Fibroblast of skin of left biceps (primary cell): ENCODE measurements around the gene POLD2.

ENCODE experiments used
- DNase-seq, 2 experiments: peaks; one replicate each; pipeline ENCODE4 v3.0.0-alpha.2; 2013; ENCODE audit warnings: low read depth in 2 of 2

Gene POLD2

GRCh38 chr7:44102846-44103565 lies 20.3 kb downstream of the POLD2 start:
- DNase-seq = no peak

- DNase-seq = no peak
These were observed 21.1 kb downstream of the POLD2 start for GRCh38 chr7:44101966-44102845.

- no peak for DNase-seq
These were observed 21.9 kb downstream of the POLD2 start for GRCh38 chr7:44101303-44101965.

GRCh38 chr7:44100458-44101302 lies 22.7 kb downstream of the POLD2 start:
- no peak for DNase-seq

- no peak for DNase-seq
These were observed 23.7 kb downstream of the POLD2 start for GRCh38 chr7:44099669-44100068.

GRCh38 chr7:44098092-44099068 lies 25.0 kb downstream of the POLD2 start:
- DNase-seq = no peak

- no peak for DNase-seq
These were observed 26.1 kb downstream of the POLD2 start for GRCh38 chr7:44097064-44097932.

GRCh38 chr7:44096326-44096881 lies 26.9 kb downstream of the POLD2 start:
- DNase-seq = no peak

GRCh38 chr7:44095781-44096180 lies 27.6 kb downstream of the POLD2 start:
- no peak for DNase-seq

GRCh38 chr7:44094883-44095592 lies 28.3 kb downstream of the POLD2 start:
- no peak for DNase-seq

- no peak for DNase-seq
These were observed 29.0 kb downstream of the POLD2 start for GRCh38 chr7:44094365-44094764.

GRCh38 chr7:44093102-44093641 lies 30.2 kb downstream of the POLD2 start:
- no peak for DNase-seq

GRCh38 chr7:44087911-44088838 lies 35.2 kb downstream of the POLD2 start:
- peak; percentile 72 to 74 for DNase-seq

GRCh38 chr7:44086627-44087026 lies 36.7 kb downstream of the POLD2 start:
- DNase-seq = no peak

- no peak for DNase-seq
These were observed 37.8 kb downstream of the POLD2 start for GRCh38 chr7:44085546-44085945.

GRCh38 chr7:44084701-44085100 lies 38.6 kb downstream of the POLD2 start:
- DNase-seq = no peak

GRCh38 chr7:44083796-44084195 lies 39.6 kb downstream of the POLD2 start:
- no peak for DNase-seq
